Measurements from ENCODE around the gene MAP4K2. TPM values are rescaled to one million over a fixed set of nuclear protein-coding genes. Genes with fewer than 3 reads are reported as not detected.

The MAP4K2 gene
- total and polyA plus RNA-seq, 9 of the 15 experiments (the other 6 are each of a cell fraction or from before 2014, with no cell fraction given) = 0.13 to 14.5 (median 7.3) TPM

GRCh38 chr11:64778473-64779298 lies 24.3 kb downstream of the MAP4K2 start, which contains the start of gene SF1 (continued):
- peak; percentile 70 for TF ChIP-seq ZBTB12 (CRISPR knock-in tag; IDR thresholded peaks at IDR 0.05)
- TF ChIP-seq ZFP30 (CRISPR knock-in tag; IDR thresholded peaks at IDR 0.05; ENCODE audit: borderline replicate concordance) = no peak
- peak; percentile 93 for TF ChIP-seq POLR2H (tag; IDR thresholded peaks at IDR 0.05; ENCODE audit: low read depth)
- TF ChIP-seq KLF1 (tag; IDR thresholded peaks at IDR 0.05) = 0 out of 2 replicates have a peak, but pooled peaks have one; percentile 24
- TF ChIP-seq ZBTB17 (CRISPR knock-in tag; IDR thresholded peaks at IDR 0.05) = no peak
- TF ChIP-seq NEUROD1 (IDR thresholded peaks at IDR 0.05; ENCODE audit: borderline replicate concordance, low read depth, low read length, partially characterized antibody) = peak; percentile 76
- TF ChIP-seq MEIS2 (IDR thresholded peaks at IDR 0.05; ENCODE audit: partially characterized antibody) = peak; percentile 91
- peak; percentile 51 for TF ChIP-seq L3MBTL2 (IDR thresholded peaks at IDR 0.05)
- no peak for TF ChIP-seq ZNF655 (CRISPR knock-in tag; IDR thresholded peaks at IDR 0.05)
- TF ChIP-seq ESRRA (IDR thresholded peaks at IDR 0.05; ENCODE audit: borderline replicate concordance, low read depth) = no peak; the same call in 1 of the 2 replicates
- peak; percentile 78 for TF ChIP-seq RBM25 (IDR thresholded peaks at IDR 0.05; ENCODE audit: low read depth, low read length, severe bottlenecking)
- peak; percentile 78 to 97 for TF ChIP-seq RCOR1 (IDR thresholded peaks at IDR 0.05; ENCODE audit: borderline replicate concordance in 1 of 2, low read depth in 2 of 2, low read length in 2 of 2)
- peak; percentile 79 for TF ChIP-seq HCFC1 (IDR thresholded peaks at IDR 0.05; ENCODE audit: low read depth, low read length)
- TF ChIP-seq MECOM (CRISPR knock-in tag; IDR thresholded peaks at IDR 0.05) = no peak
- no peak for TF ChIP-seq GABPB2 (CRISPR knock-in tag; conservative IDR thresholded peaks at IDR 0.05)
- TF ChIP-seq CTBP1 (IDR thresholded peaks at IDR 0.05; ENCODE audit: borderline replicate concordance) = peak; percentile 88
- TF ChIP-seq POLR2AphosphoS2 (IDR thresholded peaks at IDR 0.05; ENCODE audit: low read length) = peak; percentile 80; the same call in 1 of the 2 replicates
- TF ChIP-seq TRIM25 (IDR thresholded peaks at IDR 0.05; ENCODE audit: borderline replicate concordance) = no peak
- TF ChIP-seq, protein P1, sequence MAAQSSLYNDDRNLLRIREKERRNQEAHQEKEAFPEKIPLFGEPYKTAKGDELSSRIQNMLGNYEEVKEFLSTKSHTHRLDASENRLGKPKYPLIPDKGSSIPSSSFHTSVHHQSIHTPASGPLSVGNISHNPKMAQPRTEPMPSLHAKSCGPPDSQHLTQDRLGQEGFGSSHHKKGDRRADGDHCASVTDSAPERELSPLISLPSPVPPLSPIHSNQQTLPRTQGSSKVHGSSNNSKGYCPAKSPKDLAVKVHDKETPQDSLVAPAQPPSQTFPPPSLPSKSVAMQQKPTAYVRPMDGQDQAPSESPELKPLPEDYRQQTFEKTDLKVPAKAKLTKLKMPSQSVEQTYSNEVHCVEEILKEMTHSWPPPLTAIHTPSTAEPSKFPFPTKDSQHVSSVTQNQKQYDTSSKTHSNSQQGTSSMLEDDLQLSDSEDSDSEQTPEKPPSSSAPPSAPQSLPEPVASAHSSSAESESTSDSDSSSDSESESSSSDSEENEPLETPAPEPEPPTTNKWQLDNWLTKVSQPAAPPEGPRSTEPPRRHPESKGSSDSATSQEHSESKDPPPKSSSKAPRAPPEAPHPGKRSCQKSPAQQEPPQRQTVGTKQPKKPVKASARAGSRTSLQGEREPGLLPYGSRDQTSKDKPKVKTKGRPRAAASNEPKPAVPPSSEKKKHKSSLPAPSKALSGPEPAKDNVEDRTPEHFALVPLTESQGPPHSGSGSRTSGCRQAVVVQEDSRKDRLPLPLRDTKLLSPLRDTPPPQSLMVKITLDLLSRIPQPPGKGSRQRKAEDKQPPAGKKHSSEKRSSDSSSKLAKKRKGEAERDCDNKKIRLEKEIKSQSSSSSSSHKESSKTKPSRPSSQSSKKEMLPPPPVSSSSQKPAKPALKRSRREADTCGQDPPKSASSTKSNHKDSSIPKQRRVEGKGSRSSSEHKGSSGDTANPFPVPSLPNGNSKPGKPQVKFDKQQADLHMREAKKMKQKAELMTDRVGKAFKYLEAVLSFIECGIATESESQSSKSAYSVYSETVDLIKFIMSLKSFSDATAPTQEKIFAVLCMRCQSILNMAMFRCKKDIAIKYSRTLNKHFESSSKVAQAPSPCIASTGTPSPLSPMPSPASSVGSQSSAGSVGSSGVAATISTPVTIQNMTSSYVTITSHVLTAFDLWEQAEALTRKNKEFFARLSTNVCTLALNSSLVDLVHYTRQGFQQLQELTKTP (IDR thresholded peaks at IDR 0.05; ENCODE audit: low read depth in 1 of 2, partially characterized antibody in 2 of 2) = no peak

Data from K562 (cell line).